HG03196 (cell line): ENCODE data around the gene PLA2G1B.

Experiments
- ATAC-seq: cut with Tn5 transposase; IDR thresholded peaks from one replicate; pipeline ENCODE4 v1.9.1; 2021; ENCODE audit not compliant: unreplicated experiment

PLA2G1B gene

GRCh38 chr12:120331390-120331789 lies 3.8 kb upstream of the PLA2G1B start:
- no peak for ATAC-seq

- ATAC-seq, result no peak
Measured at GRCh38 chr12:120328228-120328627, 649 bp upstream of the PLA2G1B start.

- ATAC-seq, result no peak
Measured at GRCh38 chr12:120324841-120325417, 2.6 kb downstream of the PLA2G1B start.

DNA sequence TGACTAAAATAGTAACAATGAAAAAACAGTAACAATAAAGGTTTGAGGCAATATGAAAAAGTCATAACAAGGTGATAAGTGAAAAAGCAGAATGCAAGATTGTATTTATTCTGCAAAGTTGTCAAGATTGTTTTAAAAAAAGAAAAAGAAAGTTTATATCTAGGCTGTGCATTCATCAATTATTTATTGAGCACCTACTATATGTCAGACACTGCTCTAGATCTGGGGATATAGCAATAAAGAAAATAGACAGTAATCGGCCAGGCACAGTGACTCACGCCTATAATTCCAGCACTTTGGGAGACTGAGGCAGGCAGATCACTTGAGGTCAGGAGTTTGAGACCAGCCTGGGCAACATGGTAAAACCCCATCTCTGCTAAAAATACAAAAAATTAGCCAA lies 3.8 kb downstream of the PLA2G1B start:
- ATAC-seq, result no peak

- no peak for ATAC-seq
Measured at GRCh38 chr12:120321382-120322202, 6.0 kb downstream of the PLA2G1B start.

GRCh38 chr12:120317224-120318105 lies 10.1 kb downstream of the PLA2G1B start:
- peak; percentile 97 for ATAC-seq

DNA sequence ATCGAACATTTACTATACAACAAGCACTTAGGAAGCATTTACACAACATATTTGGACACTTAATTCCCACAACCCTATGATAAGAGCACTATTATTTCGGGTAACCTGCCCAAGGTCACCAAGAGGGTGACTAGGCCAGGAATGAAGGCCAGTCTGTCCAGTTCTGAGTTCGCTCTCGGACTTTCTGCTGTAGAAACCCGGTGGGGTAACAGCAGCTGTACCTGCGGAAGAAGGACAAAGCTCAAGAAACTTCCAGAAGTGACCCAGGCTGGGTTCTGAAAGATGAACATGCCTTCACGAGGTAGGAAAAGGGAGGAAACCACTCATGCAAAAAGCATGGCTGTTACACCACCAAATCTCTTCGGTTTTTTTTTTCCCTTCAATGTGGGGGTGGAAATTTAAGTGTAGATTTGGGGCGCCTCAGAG lies 10.8 kb downstream of the PLA2G1B start:
- ATAC-seq, result no peak

DNA sequence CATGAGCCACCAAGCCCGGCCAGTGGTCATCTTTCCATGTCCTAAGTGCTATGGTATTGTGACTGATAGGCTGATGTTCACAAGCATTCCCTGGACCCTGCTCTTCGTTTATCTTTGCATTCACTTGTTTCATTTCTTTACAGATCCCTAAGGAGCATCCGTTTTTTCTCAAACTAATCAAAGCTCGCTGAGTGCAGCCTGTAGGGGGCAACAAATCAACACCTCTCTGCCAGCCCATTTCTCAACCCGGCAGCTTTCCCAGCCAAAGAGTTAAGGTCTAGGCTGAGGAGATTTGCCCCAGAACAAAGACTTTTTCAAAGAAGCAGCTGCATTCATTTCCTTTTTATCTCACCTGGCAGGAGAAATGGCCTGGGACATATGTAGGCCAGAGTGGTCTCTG lies 13.4 kb downstream of the PLA2G1B start:
- ATAC-seq, result no peak

DNA sequence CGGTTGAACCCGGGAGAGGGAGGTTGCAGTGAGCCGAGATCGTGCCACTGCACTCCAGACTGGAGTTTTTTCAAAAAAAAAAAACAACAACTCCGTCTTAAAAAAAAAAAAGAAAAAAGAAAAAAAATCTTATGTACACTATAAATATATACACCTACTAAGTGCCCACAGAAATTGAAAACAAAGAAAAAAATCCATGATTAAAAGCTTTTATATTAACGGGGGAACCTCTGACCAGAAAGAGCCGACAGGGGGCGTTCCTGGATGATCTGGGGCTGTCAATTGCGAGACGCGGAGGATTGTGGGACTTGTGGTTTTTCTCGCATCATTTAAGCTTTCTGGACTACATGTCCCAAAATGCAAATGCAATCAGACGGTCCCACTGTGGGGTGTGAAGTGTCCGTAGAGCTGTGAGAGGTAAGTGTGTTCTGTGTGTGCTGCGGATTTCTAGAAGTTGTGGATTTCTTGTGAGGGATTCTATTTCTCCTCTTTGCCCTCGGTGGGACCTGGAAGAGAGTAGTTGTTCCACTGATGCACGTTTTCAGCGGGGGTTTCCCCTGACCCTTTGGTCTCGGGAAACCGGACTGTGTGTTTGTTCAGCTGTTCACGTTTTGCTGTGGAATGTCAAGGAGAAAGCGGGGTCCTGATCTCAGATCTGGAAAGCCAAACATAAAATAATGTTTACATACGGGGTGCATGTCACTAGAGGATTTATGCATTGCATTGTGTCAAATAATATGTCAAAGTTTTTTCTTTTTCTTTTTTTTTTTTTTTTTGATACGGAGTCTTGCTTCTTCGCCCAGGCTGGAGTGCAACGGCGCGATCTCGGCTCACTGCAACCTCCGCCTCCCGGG lies 25.4 kb downstream of the PLA2G1B start, which contains the start of gene SIRT4:
Gene SIRT4, plus strand, starts transcription at position 360 of the 854 bp plus-strand sequence. CDS start 1,241 bp downstream, outside the sequence.
- ATAC-seq, result peak; percentile 98

- ATAC-seq, result peak; percentile 39
Measured at GRCh38 chr12:120292661-120293531, 34.7 kb downstream of the PLA2G1B start, which contains the start of gene RNU4-1. TSS of gene RNU4-1 (minus strand) at chr12:120293237.

- peak; percentile 1 for ATAC-seq
Measured at GRCh38 chr12:120292411-120292660, 35.2 kb downstream of the PLA2G1B start.

DNA sequence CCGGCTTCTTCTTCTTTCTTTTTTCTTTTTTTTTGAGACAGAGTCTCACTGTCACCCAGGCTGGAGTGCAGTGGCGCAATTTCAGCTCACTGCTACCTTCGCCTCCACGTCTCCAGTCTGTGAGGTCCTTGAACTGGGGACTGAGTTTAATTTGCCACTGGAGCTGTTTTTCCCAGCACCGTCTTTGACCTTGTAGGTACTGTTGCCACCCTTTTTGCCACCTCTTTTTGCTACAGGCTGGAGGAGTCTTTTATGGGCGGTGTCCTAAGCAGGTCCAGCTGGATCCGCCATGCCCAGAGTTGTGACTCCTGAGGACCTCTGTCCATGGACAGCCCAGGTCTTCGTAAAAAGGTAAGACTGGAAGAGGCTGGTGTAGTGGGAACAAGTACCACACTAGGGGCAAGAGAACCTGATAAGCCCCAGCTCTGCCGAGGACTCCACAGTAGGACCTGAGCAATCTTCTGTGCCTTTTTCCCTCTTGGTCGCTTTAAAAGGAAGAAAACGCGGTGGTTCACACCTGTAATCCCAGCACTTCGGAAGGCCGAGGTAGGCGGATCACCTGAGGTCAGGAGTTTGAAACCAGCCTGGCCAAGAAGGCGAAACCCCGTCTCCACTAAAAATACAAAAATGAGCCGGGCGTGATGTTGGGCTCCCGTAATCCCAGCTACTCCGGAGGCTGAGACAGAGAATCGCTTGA lies 36.8 kb downstream of the PLA2G1B start:
- ATAC-seq, result no peak

DNA sequence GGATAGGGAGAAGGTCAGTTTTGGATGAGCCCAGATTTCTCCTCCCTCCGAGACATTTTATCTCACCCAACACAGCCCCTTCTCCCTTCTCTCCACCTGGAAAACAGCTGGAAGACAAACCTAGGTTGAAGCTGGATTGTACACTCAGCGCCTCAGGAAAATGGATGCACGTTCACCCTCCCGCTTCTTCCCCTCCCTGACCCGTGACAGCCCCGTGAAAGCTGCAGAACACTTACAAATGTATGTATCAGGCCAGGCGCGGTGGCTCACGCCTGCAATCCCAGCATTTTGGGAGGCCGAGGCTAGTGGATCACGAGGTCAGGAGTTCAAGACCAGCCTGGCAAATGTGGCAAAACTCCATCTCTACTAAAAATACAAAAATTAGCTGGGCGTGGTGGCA lies 40.1 kb downstream of the PLA2G1B start:
- no peak for ATAC-seq

DNA sequence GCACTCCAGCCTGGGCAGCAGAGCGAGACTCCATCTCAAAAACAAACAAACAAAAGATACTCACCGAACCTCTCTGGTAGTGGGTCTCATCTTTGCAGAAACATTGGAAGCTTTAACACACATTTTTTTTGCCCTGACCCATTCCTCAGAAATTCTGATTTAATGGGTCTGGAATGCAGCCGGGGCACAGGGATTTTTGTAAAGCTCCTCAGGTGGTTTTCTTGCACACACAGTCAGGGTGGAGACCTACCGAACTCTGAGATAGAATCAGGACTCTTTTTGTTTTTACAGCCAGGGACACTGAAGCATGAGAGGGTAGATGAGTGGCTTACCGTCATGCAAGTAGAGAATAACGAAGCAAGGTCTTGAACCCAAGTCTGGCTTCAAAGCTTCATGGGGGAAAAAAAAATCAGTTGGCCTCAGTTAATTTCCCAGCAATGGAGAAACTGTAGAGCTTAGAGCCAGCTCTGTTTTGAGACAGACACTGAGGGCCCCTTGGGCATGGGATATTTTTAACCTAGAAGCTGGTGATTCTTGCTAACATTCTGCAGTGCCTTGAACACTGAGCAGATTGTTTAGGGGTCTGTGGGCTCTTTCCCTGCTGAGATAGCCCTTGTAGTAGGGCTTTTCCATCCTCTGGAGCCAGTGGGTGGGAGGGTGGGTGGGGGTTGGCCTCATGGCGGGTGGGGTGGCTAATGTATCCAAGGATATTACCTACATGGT lies 40.6 kb downstream of the PLA2G1B start:
- no peak for ATAC-seq

DNA sequence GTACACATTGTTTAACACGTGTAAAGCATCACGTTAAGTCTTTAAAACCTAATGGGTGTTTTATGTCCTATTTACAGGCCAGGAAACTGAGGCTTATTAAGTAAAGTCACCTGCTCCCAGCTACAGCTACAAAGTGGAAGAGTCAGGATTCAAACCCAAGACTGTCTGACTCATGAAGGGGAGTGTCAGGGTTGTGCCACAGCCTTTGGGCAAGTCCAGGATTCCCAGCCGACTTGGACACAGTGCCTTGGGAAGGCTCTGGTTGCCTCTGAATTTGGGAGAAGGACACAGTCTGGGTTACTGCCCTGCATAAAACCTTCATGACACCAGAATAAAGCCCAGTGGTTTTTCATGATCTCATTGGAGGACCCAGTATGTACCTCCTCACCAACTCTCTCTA lies 43.2 kb downstream of the PLA2G1B start:
- no peak for ATAC-seq

GRCh38 chr12:120283318-120283717 lies 44.3 kb downstream of the PLA2G1B start:
- no peak for ATAC-seq

- no peak for ATAC-seq
Measured at GRCh38 chr12:120278137-120279069, 49.2 kb downstream of the PLA2G1B start.
